IPS-18c (cell line): ENCODE results near the gene CDC42BPB.

ENCODE experiments used
- H3K4me3 ChIP-seq: 2 replicates; pipeline ENCODE4 v1.7.0; 2013; ENCODE audit warnings: low read depth, mild to moderate bottlenecking, low read length, moderate library complexity; ENCODE audit not compliant: insufficient read depth
- H3K9me3 ChIP-seq: one replicate; pipeline ENCODE4 v1.6.1; 2013; ENCODE audit warnings: mild to moderate bottlenecking, low read length, moderate library complexity; ENCODE audit not compliant: control insufficient read depth, insufficient read depth

The CDC42BPB gene

DNA sequence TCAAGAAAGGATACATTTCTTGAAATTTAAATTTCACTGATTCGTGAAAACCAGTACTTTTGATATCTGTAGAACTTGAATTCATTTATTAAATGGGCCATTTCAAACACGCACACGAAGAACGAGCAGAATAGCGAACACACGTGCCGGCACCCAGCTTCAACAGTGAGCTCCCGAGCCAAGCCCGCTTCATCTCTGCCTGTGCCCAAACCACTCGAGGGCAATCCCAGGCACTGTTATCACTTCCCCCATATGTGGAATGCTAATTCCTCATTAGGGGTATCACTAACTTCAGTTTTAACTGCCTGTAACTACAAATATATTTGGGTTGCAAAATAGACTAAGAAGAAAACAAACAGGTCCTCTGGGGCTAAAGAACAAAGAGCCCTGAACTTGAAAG, 86.9 kb downstream of the CDC42BPB start:
- H3K9me3 ChIP-seq = no peaks in the 10 kb centered on the region
- H3K4me3 ChIP-seq = no peak overlapping the region

DNA sequence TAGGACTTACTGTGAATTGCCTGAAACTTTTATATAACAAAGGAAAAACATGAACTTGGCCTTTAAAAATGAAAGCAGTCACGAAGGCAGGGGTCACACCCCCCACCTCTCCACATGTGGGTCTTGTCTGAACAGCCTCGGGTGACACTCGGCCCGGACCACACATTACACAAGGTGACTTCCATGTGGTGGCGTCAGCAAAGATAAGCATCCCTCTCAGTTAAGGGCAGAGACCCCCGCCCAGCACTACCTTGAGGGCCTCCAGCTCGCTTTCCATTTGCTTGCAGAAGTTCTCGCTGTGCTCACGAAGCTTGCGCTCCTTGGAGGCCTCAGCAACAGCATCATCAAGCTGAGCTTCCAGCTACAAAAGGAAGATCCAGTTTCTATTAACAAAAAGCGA, 87.4 kb downstream of the CDC42BPB start:
- Histone ChIP-seq H3K4me3 (no peak overlapping the region), H3K9me3 (no peaks in the 10 kb centered on the region)

DNA sequence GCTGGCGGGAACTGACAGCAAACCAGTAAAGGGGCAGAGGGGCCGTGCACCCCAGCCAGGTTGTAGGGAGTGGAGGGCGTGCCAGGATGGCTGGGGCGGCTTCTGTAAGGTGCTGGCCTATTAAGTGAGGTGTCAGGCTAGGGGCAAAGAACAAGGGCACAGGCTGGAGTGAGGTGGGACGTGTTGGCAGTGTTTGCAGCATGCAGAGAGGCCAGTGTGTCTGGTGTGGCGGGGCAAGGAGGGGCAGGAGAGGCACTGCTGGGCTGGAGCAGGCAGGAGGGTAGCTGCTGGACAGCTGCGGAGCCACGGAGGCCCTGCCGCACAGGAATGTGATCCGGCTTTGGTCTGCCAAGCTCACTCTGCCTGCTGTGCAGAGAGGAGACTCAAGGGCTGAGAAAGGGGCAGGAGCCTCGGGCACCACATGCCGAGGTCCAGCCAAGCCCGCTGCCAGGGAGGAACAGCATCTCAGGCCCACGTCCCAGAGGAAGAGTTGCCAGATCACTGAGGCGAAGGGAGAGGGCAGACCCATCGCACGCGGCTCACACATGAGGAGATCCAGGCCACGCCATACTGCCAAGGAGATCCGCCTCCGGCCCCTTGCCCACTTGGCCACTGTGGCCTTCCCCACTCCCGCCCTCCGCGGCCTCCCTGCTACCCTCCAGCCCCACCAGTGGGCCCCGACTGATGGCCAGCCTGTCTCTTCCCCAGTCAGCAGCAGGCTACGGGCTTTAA, 88.1 kb downstream of the CDC42BPB start:
- H3K9me3 ChIP-seq = no peaks in the 10 kb centered on the region
- H3K4me3 ChIP-seq = no peak overlapping the region

DNA sequence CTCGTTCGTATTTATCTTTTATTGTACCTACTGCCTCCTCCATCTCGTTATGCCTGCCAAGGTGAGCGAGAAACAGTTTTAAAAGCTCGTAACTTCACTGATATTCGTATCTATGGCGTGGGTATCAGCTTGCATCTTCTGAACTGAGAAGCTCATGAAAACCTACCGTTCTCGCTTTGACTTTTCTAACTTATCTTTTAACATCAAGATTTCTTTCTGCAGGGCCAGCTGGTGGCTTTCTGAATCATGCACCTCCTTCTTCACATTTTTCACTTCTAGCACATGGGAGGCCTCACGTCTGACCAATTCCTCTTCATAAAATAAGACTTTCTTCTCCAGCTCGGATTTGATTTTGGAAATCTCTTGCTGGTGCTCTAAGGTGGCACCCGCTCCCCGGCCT, 89.0 kb downstream of the CDC42BPB start:
- Histone ChIP-seq H3K9me3 (no peaks in the 10 kb centered on the region), H3K4me3 (no peak overlapping the region)

DNA sequence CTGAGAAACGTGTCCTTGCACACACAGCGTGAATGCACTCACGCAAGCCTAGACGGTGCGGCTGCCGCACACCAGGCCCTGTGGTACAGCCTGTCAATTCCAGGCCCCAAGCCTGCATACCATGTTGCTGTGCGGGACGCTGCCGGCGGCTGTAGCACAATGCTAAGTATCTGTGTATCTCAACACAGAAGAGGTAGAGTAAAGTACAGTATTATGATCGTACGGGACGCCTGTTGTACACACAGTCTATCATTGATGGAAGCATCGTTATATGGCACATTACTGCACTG, 89.9 kb downstream of the CDC42BPB start:
- Histone ChIP-seq H3K9me3 (no peaks in the 10 kb centered on the region), H3K4me3 (no peak overlapping the region)

DNA sequence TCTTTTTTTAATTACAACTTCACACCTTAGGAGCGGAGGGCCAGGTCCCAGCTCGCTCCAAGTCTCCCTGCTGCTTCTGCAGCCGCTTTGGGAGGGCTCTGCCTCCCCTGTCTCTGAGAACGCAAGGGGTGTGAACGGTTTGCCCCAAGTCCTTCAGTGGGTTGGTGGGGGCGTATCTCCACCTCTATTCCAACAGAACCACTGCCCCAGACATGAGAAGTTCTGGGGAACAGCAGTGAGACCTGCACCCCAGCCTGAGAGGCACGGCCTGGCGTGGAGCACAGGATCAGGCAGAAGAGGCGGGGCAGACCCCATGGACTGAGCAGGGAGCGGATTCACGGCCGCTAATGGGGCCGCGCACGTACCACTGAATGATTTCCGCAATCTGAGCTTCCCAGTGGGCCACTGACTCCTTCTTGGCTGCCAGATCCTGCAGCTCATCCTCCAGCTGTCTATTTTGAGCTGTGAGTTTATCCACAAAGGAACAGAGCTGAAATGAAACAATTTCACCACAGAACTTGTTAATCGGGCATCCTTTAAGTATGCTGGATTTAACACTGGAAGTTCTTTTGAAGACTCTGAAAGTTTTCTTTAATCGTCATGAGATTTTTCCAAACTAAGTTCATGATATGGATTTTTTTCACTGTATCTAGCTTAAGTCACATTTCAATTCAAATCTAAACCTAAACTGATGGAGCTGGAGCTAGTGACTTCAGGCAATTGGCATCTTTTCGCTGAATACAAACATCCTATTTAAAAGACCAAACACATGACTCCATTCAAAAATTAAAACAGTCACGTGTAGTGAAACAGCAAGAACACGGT, 90.5 kb downstream of the CDC42BPB start:
- H3K4me3 ChIP-seq = no peak overlapping the region

DNA sequence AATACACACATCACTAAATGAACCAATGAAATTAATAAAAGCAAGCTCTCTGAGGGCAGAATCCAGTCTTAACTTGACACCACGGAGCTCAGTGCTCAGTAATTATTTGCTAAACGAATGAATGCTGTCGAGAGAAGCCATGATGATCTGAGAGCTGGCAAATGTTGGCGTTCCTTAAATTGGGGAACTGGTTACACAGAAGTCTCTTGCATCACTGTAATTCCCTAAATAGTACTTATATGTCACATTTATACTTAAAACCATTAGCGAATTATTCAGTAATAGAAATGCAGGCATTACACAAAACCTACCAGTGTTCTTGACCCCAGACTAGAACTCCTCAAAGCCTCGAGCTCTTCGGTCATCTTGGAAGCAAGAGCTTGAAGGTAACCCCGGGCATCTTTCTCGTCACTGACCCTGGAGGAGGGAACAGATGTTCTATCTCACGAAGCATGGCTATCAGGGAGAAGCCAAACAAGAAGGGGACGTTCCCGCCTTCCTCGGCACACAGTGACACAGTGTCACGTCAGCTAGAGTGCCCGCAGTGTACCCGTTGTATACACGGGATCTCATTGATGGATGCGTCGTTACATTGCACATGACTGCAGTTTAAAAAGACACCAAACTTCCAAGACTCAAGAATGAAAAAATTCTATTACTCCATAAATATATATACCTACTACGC, 91.2 kb downstream of the CDC42BPB start:
- Histone ChIP-seq H3K9me3 (no peaks in the 10 kb centered on the region), H3K4me3 (no peak overlapping the region)

More for the DNA sequence above, 90.5 kb downstream of the CDC42BPB start:
- no peaks in the 10 kb centered on the region for H3K9me3 ChIP-seq

DNA sequence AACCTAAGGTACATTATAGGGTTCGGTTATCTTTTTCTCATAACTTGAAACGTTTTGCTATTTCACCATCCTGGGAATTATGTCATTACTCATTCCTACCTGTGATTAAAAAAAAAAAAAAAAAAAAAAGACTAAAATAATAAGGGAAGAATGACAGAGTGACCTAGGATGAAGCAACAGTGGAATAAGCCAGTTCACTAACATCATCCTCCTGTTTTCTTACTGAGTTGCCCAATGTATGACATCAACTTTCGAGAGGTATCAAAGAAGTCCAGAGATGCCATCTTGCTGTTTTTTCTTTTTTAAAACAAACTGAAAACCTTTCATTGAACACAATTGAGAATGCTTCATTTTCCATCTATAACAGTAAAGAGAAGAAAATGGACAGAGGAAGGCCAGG, 92.1 kb downstream of the CDC42BPB start:
- no peak overlapping the region for H3K4me3 ChIP-seq
- H3K9me3 ChIP-seq = no peaks in the 10 kb centered on the region

DNA sequence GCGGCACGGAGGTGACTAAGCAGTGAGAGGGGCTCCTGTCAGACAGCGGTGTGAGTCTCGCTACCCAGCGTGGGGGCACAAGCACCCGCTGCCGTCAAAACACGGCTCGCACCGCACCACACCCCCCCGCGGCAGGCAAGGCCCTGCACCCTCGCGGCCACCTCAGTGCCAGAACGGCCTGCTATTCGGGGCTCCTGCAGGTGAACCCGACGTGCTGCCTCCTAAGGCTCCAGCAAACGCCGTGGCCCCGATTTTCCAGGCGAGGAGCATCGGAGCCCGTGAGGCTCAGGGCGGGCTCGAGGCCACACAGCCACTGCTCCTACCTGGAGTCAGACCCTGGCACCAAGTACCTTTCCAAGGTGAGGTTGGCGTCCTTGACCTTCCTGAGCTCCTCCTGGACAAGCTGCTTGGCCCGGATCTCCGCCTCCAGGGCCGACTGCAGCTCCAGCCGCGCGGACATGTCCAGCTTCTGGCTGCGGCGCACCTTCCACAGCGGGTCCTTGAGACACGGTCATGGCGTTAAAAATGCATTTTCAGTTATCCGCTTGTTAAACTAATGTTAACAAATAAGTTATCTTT, 93.1 kb downstream of the CDC42BPB start:
- no peak overlapping the region for H3K4me3 ChIP-seq
- no peaks in the 10 kb centered on the region for H3K9me3 ChIP-seq

DNA sequence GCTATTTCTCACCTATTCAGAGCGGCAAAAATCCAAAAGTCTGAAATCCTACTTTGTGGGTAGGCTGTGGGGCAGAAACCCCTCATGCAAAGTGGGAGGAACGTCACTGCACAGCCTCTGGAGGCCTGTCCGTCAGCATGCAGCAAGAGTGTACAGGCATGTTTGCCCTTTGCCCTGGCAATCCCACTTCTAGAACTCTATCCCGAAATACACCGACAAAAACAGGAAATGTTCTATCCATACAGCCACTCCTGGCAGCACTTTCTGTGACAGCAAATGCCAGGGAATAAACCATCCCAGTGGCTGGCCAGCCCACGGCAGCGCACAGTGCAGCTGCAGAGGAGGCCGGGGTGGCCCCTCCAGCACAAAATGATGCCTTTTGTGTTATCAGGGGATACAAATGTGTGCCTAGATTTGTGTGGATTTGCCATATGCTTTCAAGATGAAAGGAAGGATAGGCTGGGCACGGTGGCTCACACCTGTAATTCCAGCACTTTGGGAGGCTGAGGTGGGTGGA, 95.2 kb downstream of the CDC42BPB start:
- no peak overlapping the region for H3K4me3 ChIP-seq

DNA sequence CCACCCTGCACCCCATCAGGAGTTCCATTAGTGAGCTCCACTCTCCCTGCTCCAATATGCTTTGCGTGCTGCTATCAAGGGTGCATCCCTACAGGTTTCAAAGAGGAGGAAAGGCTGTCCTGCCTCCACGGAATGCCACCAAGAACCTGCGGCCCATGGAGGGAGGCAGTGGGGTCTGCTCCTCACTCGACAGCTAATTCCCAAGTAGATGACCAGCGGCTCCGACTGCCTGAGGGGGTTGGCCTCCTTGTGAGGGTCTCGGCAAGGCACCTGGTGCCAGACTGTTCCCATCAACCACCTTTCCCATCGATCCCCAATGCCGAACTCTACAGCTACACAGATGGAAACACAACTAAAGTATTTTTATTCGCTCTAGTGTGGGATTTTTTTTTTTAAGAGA, 98.9 kb downstream of the CDC42BPB start:
- no peak overlapping the region for H3K4me3 ChIP-seq

More for the DNA sequence above, 95.2 kb downstream of the CDC42BPB start:
- H3K9me3 ChIP-seq = no peaks in the 10 kb centered on the region

DNA sequence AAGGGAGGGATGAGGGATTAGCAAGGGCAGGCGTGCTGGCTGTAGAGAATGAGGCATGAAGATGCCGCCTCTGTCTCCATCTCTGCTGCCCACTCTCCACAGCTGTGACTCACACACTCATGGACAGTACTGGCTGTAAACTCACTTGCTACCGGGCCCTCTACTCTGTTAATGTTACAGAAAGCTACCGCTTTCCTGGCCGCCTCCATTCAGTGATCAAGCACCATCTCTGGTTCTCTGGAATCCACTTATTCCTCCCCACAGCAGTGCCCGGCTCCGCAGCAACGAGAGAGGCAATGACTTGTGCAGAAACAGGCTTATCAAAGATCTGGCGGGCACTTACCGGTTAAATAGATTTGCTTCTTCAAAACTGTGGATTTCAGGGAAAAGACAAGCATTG, 100.1 kb downstream of the CDC42BPB start:
- Histone ChIP-seq H3K9me3 (no peaks in the 10 kb centered on the region), H3K4me3 (no peak overlapping the region)

More for the DNA sequence above, 98.9 kb downstream of the CDC42BPB start:
- no peaks in the 10 kb centered on the region for H3K9me3 ChIP-seq

DNA sequence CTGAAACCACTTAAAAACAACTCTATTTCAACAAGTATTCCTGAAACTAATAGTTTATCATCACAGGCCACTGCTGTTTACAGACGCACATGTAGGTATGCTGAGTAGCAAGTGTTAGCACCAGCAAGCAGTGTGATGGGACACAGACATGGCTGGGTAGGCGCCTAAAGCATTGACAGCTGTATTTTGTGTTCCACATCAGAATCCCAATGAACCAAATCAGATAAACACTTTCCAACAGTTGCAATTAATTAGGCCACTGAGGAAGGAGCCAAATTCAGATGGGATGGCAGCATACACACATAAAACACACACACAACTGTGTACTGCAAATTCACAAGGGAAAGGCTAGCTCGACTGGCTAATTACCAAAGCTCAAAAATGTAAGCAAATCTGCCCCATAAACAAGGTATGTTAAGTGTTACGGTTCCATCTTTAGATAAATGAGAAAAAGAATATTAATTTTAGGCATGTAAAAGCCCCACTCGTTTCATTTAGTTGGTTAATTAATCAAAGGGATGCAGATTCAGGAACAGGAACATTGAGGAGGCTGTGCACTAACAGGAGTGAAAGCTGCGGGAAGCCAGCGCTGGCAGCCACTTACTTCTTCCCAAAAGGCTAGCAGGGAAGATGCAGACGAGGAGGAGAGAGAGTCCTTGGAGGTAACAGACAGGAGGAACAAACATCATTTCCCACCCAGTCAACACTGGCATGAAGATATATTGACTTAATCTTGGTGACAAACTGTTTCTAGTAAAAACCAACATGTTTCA, 101.5 kb downstream of the CDC42BPB start:
- Histone ChIP-seq H3K9me3 (no peaks in the 10 kb centered on the region), H3K4me3 (no peak overlapping the region)

DNA sequence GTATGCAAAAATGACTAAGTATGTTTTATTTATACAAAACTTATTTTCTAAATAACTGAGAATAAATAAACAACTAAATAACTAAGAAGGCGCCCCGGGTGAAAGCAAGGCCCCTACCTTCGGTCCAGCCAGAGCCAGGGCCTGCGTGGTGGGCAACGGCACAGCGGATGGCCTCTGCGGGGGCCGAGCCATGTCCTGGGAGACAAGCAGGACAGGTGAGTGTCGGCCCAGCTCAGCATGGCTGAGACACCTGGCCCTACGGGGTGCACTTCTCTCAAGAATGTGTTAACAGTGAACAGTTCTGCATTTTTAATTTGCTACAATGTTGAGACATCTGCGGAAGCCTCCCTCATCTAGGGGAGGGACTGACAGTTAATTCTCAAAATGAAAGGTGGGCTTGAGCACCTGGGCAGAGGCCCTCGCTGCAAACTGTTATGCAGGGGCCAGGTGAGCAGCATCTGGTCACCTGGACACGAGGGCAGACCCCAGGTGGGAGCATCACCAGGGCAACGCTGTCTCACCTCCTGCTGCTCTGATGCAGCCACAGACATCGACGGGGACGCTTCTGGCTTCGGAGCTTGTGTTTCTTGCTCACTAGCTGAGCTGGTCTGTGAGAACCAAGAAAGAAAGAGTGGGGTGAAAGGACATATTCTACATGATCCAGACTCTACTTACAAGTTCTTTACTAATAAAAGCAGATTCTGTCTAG, 103.1 kb downstream of the CDC42BPB start:
- H3K4me3 ChIP-seq = no peak overlapping the region
- H3K9me3 ChIP-seq = no peaks in the 10 kb centered on the region

DNA sequence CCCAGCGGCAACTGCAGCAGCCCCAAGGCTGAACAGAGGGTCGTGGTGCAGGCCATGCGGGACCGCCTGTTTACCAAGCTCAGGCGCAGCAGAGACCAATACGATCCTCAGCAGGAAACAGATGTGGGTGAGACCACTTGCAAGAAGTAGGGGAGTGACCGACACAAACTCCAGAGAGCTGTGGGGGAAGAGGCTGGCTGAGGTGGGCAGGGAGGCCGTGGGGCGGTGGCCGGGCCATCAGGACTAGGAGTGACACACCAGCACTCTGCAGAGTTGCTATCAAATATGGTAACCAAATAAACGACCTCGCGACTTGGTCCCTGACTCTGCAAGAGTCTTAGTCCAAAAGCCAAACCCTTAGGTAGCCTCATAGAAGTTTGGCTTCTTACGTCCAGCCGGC, 104.2 kb downstream of the CDC42BPB start:
- no peak overlapping the region for H3K4me3 ChIP-seq
- no peaks in the 10 kb centered on the region for H3K9me3 ChIP-seq

DNA sequence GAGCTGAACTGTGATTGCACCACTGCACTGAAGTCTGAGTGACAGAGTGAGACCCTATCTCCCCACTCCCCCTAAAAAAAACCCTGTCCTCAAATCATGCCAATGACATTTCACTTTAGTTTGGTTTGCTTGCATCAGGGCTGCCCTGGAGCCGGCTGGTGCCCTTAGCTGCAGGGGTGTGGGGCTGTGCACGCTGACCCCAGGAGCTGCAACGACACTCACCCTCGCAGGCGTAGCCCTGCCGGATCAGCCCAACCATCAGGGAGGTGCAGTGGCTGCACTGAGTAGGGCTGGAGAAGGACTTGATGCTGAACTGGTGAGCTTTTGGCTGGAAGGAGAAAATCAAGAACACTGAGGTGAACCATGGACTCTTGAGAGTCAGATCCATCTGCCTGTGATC, 105.1 kb downstream of the CDC42BPB start:
- no peak overlapping the region for H3K4me3 ChIP-seq
- H3K9me3 ChIP-seq = no peaks in the 10 kb centered on the region
